ENCODE measurements around the gene NDUFB3.

NDUFB3 gene

GRCh38 chr2:201073071-201073470, 1.3 kb downstream of the NDUFB3 start:
- TF ChIP-seq REST (IDR thresholded peaks at IDR 0.05; ENCODE audit: insufficient read depth in 1 of 2, low read depth in 2 of 2, low read length in 2 of 2) (no peak), FOXP2 (optimal IDR thresholded peaks at IDR 0.05; ENCODE audit: borderline replicate concordance, extremely low read depth, extremely low read length, insufficient read depth) (no peak), SIN3A (IDR thresholded peaks at IDR 0.05; ENCODE audit: borderline replicate concordance, insufficient read depth, low read length) (no peak), TAF1 (IDR thresholded peaks at IDR 0.05; ENCODE audit: borderline replicate concordance, insufficient read depth, low read length) (no peak), POLR2AphosphoS5 (IDR thresholded peaks at IDR 0.05; ENCODE audit: low read depth, low read length) (no peak)

GRCh38 chr2:201074996-201075395, 3.2 kb downstream of the NDUFB3 start:
- TF ChIP-seq FOXP2 (optimal IDR thresholded peaks at IDR 0.05; ENCODE audit: borderline replicate concordance, extremely low read depth, extremely low read length, insufficient read depth) (no peak), POLR2AphosphoS5 (IDR thresholded peaks at IDR 0.05; ENCODE audit: low read depth, low read length) (no peak), TAF1 (IDR thresholded peaks at IDR 0.05; ENCODE audit: borderline replicate concordance, insufficient read depth, low read length) (no peak), SIN3A (IDR thresholded peaks at IDR 0.05; ENCODE audit: borderline replicate concordance, insufficient read depth, low read length) (no peak), REST (IDR thresholded peaks at IDR 0.05; ENCODE audit: insufficient read depth in 1 of 2, low read depth in 2 of 2, low read length in 2 of 2) (no peak)

- TF ChIP-seq POLR2AphosphoS5 (IDR thresholded peaks at IDR 0.05; ENCODE audit: low read depth, low read length) (no peak), TAF1 (IDR thresholded peaks at IDR 0.05; ENCODE audit: borderline replicate concordance, insufficient read depth, low read length) (no peak), FOXP2 (optimal IDR thresholded peaks at IDR 0.05; ENCODE audit: borderline replicate concordance, extremely low read depth, extremely low read length, insufficient read depth) (no peak), REST (IDR thresholded peaks at IDR 0.05; ENCODE audit: insufficient read depth in 1 of 2, low read depth in 2 of 2, low read length in 2 of 2) (no peak), SIN3A (IDR thresholded peaks at IDR 0.05; ENCODE audit: borderline replicate concordance, insufficient read depth, low read length) (no peak)
These were observed 13.1 kb downstream of the NDUFB3 start for GRCh38 chr2:201084863-201085262.

GRCh38 chr2:201090574-201090973, 18.8 kb downstream of the NDUFB3 start:
- TF ChIP-seq FOXP2 (optimal IDR thresholded peaks at IDR 0.05; ENCODE audit: borderline replicate concordance, extremely low read depth, extremely low read length, insufficient read depth): no peak
- TF ChIP-seq SIN3A (IDR thresholded peaks at IDR 0.05; ENCODE audit: borderline replicate concordance, insufficient read depth, low read length): no peak
- TF ChIP-seq POLR2AphosphoS5 (IDR thresholded peaks at IDR 0.05; ENCODE audit: low read depth, low read length): no peak
- TF ChIP-seq REST (IDR thresholded peaks at IDR 0.05; ENCODE audit: insufficient read depth in 1 of 2, low read depth in 2 of 2, low read length in 2 of 2): no peak
- no peak for TF ChIP-seq TAF1 (IDR thresholded peaks at IDR 0.05; ENCODE audit: borderline replicate concordance, insufficient read depth, low read length)

- no peak for TF ChIP-seq FOXP2 (optimal IDR thresholded peaks at IDR 0.05; ENCODE audit: borderline replicate concordance, extremely low read depth, extremely low read length, insufficient read depth)
These were observed 21.8 kb downstream of the NDUFB3 start for GRCh38 chr2:201093573-201093972.

All from PFSK-1 (cell line).